HCT116 (cell line): Measurements from ENCODE around the gene C11orf68. TPM values are rescaled to one million over a fixed set of nuclear protein-coding genes. Genes with fewer than 3 reads are reported as not detected.

Experiments used
- ATAC-seq: fragments of 200-7000 bp; cut with Tn5 transposase; 2 replicates; pipeline ENCODE4 v1.9.1; 2020; ENCODE audit warnings: mild to moderate bottlenecking, moderate library complexity
- BruUV-seq: library from RNA; stranded (reverse); fragments of 400-500 nt; replicated peaks from 2 replicates; lab custom pipeline; 2021; lab: Mats Ljungman, UMichigan
- CTCF ChIA-PET: fragments of 300-600 bp; sonication (Branson Sonifier 250); formaldehyde crosslinking; loops from one replicate; lab custom pipeline; 2021; ENCODE audit warnings: antibody characterized with exemption; lab: Charles Lee
- POLR2A ChIA-PET: fragments of 300-600, 350-600 bp; sonication (Branson Sonifier 250); formaldehyde crosslinking; loops from one replicate; lab custom pipeline; 2021; ENCODE audit warnings: antibody characterized with exemption; lab: Charles Lee
- RAD21 ChIA-PET, 2 experiments: fragments of 300-600 bp; sonication (Branson Sonifier 250); formaldehyde crosslinking; loops; one replicate each; lab custom pipeline; 2023; ENCODE audit warnings: low total read pairs in 2 of 2; ENCODE audit not compliant: uncharacterized antibody in 2 of 2, unreplicated experiment in 2 of 2, low non-redundant PET in 1 of 2; lab: Charles Lee
- DNase-seq: peaks from one replicate; pipeline ENCODE4 v3.0.0-alpha.2; 2010; ENCODE audit warnings: low read depth, low spot score
- H2AFZ ChIP-seq: fragments of 200-600 bp; shearing (Covaris generic), sonication (generic); 2 replicates; pipeline ENCODE4 v1.6.1; 2017; ENCODE audit warnings: low read depth, mixed run types, mixed read lengths, antibody characterized with exemption, low read length; ENCODE audit not compliant: poor library complexity, severe bottlenecking
- H3K27ac ChIP-seq: 2 replicates; pipeline ENCODE4 v1.5.1; 2012; ENCODE audit warnings: low read depth, low read length
- H3K27me3 ChIP-seq: fragments of 200-600 bp; sonication (generic); 2 replicates; pipeline ENCODE4 v1.6.1; 2016; ENCODE audit warnings: mixed run types, low read length, mixed read lengths; ENCODE audit not compliant: insufficient read depth
- H3K36me3 ChIP-seq, 2 experiments: fragments of 200-500 bp in 1 of 2; fragments of 200-600 bp in 1 of 2; sonication (Bioruptor generic) in 1 of 2; sonication (generic) in 1 of 2; 2 replicates each; pipeline versions ENCODE4 v1.5.1 to v1.6.1; 2014 to 2016; ENCODE audit warnings: low read length in 2 of 2, inconsistent platforms in 1 of 2, mixed read lengths in 1 of 2, mixed run types in 1 of 2; ENCODE audit not compliant: insufficient read depth in 2 of 2, control insufficient read depth in 1 of 2
- H3K4me1 ChIP-seq, 2 experiments: fragments of 200-600 bp in 1 of 2; sonication (generic) in 1 of 2; 2 replicates each; pipeline versions ENCODE4 v1.5.1 to v1.6.1; 2012 to 2017; ENCODE audit warnings: low read length in 2 of 2, inconsistent platforms in 1 of 2, mild to moderate bottlenecking in 1 of 2, mixed read lengths in 1 of 2, mixed run types in 1 of 2, moderate library complexity in 1 of 2; ENCODE audit not compliant: insufficient read depth in 2 of 2, control insufficient read depth in 1 of 2
- H3K4me2 ChIP-seq: fragments of 200-600 bp; sonication (generic); 2 replicates; pipeline ENCODE4 v1.6.1; 2017; ENCODE audit warnings: mixed run types, low read length, mixed read lengths
- H3K4me3 ChIP-seq, 2 experiments: fragments of 200-600 bp in 1 of 2; sonication (generic) in 1 of 2; replicated peaks in 1 of 2; 2 replicates each; pipeline ENCODE4 v1.5.1; 2011 to 2016; ENCODE audit warnings: low read length in 2 of 2, control low read depth in 1 of 2, low read depth in 1 of 2, mild to moderate bottlenecking in 1 of 2, mixed read lengths in 1 of 2, mixed run types in 1 of 2
- H3K79me2 ChIP-seq: fragments of 200-600 bp; sonication (generic); 2 replicates; pipeline ENCODE4 v1.6.1; 2017; ENCODE audit warnings: mild to moderate bottlenecking, mixed run types, low read length, moderate library complexity, mixed read lengths; ENCODE audit not compliant: insufficient read depth
- H3K9ac ChIP-seq: fragments of 200-600 bp; sonication (generic); 2 replicates; pipeline ENCODE4 v1.6.1; 2016; ENCODE audit warnings: low read length, mixed read lengths
- H3K9me2 ChIP-seq: fragments of 200-600 bp; sonication (generic), shearing (Covaris generic); 2 replicates; pipeline ENCODE4 v1.6.1; 2017; ENCODE audit warnings: mixed run types, mild to moderate bottlenecking, moderate library complexity; ENCODE audit not compliant: insufficient read depth
- H3K9me3 ChIP-seq, 2 experiments: fragments of 200-500 bp in 1 of 2; fragments of 200-600 bp in 1 of 2; sonication (Bioruptor generic) in 1 of 2; sonication (generic) in 1 of 2; 2 replicates each; pipeline ENCODE4 v1.6.1; 2014 to 2017; ENCODE audit warnings: low read length in 2 of 2, mixed read lengths in 2 of 2, inconsistent platforms in 1 of 2, low read depth in 1 of 2, mild to moderate bottlenecking in 1 of 2, mixed run types in 1 of 2, moderate library complexity in 1 of 2; ENCODE audit not compliant: control insufficient read depth in 1 of 2, insufficient read depth in 1 of 2
- H4K20me1 ChIP-seq: fragments of 200-600 bp; sonication (generic), shearing (Covaris generic); 2 replicates; pipeline ENCODE4 v1.6.1; 2017; ENCODE audit warnings: mixed run types, mild to moderate bottlenecking, moderate library complexity; ENCODE audit not compliant: insufficient read depth
- CEBPB ChIP-seq: IDR thresholded peaks from 2 replicates; pipeline ENCODE4 v1.6.1; 2012; ENCODE audit warnings: low read depth
- EGR1 ChIP-seq: IDR thresholded peaks from 2 replicates; pipeline ENCODE4 v1.6.1; 2012; ENCODE audit warnings: low read depth
- ELF1 ChIP-seq: IDR thresholded peaks from 2 replicates; pipeline ENCODE4 v1.6.1; 2012; ENCODE audit warnings: low read depth, borderline replicate concordance
- FOSL1 ChIP-seq: IDR thresholded peaks from 2 replicates; pipeline ENCODE4 v1.6.1; 2012; ENCODE audit warnings: low read depth
- JUND ChIP-seq: IDR thresholded peaks from 2 replicates; pipeline ENCODE4 v1.6.1; 2012
- POLR2AphosphoS5 ChIP-seq: IDR thresholded peaks from 2 replicates; pipeline ENCODE4 v1.6.1; 2011; ENCODE audit warnings: mild to moderate bottlenecking, low read depth, low read length, moderate library complexity
- REST ChIP-seq: IDR thresholded peaks from 2 replicates; pipeline ENCODE4 v1.6.1; 2012; ENCODE audit warnings: low read depth
- TCF7L2 ChIP-seq: IDR thresholded peaks from 2 replicates; pipeline ENCODE4 v1.7.0; 2011; ENCODE audit warnings: borderline replicate concordance, inconsistent platforms; ENCODE audit not compliant: insufficient read depth, insufficient read length; ENCODE audit errors: extremely low read depth
- YY1 ChIP-seq: IDR thresholded peaks from 2 replicates; pipeline ENCODE4 v1.6.1; 2011; ENCODE audit warnings: low read length, low read depth, moderate library complexity, mild to moderate bottlenecking; ENCODE audit not compliant: insufficient replicate concordance; ENCODE audit errors: extremely low read depth
- ZFX ChIP-seq: fragments of 450-650 bp; IDR thresholded peaks from 2 replicates; pipeline ENCODE4 v1.6.1; 2017
- intact Hi-C: fragments of 100-400 bp; cut with micrococcal nuclease; formaldehyde crosslinking; loops from 2 replicates; pipeline ENCODE4 v1.10.0; 2022
- total RNA-seq: library from RNA; stranded (reverse); gene quantifications from one replicate; pipeline ENCODE4 v1.2.1, GENCODE V29; 2021; ENCODE audit not compliant: unreplicated experiment

The C11orf68 gene
- total RNA-seq, 1 experiment from 2014 or later = 49.8 TPM

- Histone ChIP-seq H3K9me2 (no peaks in the 10 kb centered on the region), H3K79me2 (no peaks in the 10 kb centered on the region), H3K4me1 (no peaks in the 10 kb centered on the region), H3K9ac (no peak within 1 kb of the TSS), H3K4me3 (no peak within 1 kb of the TSS), H3K4me2 (no peak within 1 kb of the TSS), H3K9me3 (no peaks in the 10 kb centered on the region), H3K27me3 (no peaks in the 10 kb centered on the region), H3K36me3 (no peaks in the 10 kb centered on the region), H4K20me1 (no peaks in the 10 kb centered on the region), H2AFZ (no peak within 1 kb of the TSS), H3K27ac (no peak within 1 kb of the TSS)
- no peak for ATAC-seq
- CTCF ChIA-PET = no interaction called here
- DNase-seq = no peak
- RAD21 ChIA-PET = no interaction called here
- intact Hi-C loops = no loop called here
- POLR2A ChIA-PET = no interaction called here
- no TSS peak for BruUV-seq
- TF ChIP-seq JUND = no peak
- TF ChIP-seq EGR1 = no peak
- no peak for TF ChIP-seq TCF7L2
- TF ChIP-seq REST = no peak
- no peak for TF ChIP-seq CEBPB
- TF ChIP-seq ELF1 = no peak
- no peak for TF ChIP-seq ZFX
- no peak for TF ChIP-seq FOSL1
- TF ChIP-seq YY1 = no peak
- TF ChIP-seq POLR2AphosphoS5 = no peak
Measured at GRCh38 chr11:65945430-65945911, 26.6 kb upstream of the C11orf68 start, which contains the start of gene TSGA10IP. Gene TSGA10IP (plus strand): TSS chr11:65945480. CDS start chr11:65945676, 196 bp downstream.
